VCaP (cell line): Measurements from ENCODE around the gene STAG2.

Experiments used
- H3K27ac ChIP-seq: fragments of 450-650 bp; 2 replicates; pipeline ENCODE4 v1.5.1; 2017
- CTCF ChIP-seq: fragments of 450-650 bp; conservative IDR thresholded peaks from 2 replicates; pipeline ENCODE4 v1.5.1; 2017; ENCODE audit warnings: mild to moderate bottlenecking, moderate library complexity

Gene STAG2

GRCh38 chrX:123964156-123964834 is 2.8 kb downstream of the STAG2 start:
- no peak overlapping the region; the same call in 1 of the 2 replicates for H3K27ac ChIP-seq
- TF ChIP-seq CTCF, result no peak

GRCh38 chrX:123965712-123966111 is 4.2 kb downstream of the STAG2 start:
- no peak overlapping the region for H3K27ac ChIP-seq
- TF ChIP-seq CTCF, result no peak

DNA sequence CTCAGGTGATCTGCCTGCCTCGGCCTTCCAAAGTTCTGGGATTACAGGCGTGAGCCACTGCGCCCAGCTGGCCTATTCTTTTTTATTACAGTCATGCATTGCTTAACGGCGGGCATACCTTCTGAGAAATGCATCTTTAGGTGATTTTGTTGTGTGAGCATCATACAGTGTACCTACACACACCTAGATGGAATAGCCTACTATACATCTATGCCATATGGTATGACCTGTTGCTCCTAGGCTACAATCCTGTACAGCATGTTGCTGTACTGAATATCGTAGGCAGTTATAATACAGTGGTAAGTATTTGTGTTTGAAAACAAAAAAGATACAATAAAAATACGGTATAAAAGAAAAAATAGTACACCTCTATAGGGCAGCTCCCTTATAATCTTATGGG is 6.0 kb downstream of the STAG2 start:
- no peak for TF ChIP-seq CTCF

GRCh38 chrX:123968383-123969050 is 7.0 kb downstream of the STAG2 start:
- TF ChIP-seq CTCF, result no peak

More for the DNA sequence above, 6.0 kb downstream of the STAG2 start:
- H3K27ac ChIP-seq, result no peak overlapping the region

GRCh38 chrX:123971982-123972381 is 10.5 kb downstream of the STAG2 start:
- H3K27ac ChIP-seq, result no peak overlapping the region
- no peak for TF ChIP-seq CTCF

More at GRCh38 chrX:123968383-123969050, 7.0 kb downstream of the STAG2 start:
- H3K27ac ChIP-seq, result no peak overlapping the region

DNA sequence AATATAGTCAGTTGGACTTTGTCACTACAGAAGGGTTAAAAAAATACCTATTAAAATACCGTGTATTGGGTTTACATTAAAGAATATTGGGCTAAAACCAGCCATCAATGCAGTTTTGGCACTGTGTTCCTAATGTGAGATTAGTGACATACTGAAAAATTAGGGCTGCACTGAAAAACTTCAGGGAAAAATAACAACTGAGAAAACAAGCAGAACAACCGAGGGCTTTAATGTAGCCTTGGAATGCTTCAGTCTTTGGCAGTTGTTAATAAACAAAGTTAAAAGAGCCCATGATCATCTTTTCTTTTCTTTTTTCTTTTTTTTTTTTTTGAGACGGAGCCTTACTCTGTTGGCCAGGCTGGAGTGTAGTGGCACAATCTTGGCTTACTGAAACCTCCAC is 12.4 kb downstream of the STAG2 start:
- no peak for TF ChIP-seq CTCF
- no peak overlapping the region for H3K27ac ChIP-seq

- H3K27ac ChIP-seq, result no peak overlapping the region
- TF ChIP-seq CTCF, result no peak
These were observed 13.7 kb downstream of the STAG2 start for GRCh38 chrX:123975180-123975579.
